CD4-positive, alpha-beta T cell treated with Interleukin-17A for 1 hour (primary cell): ENCODE results near the gene KDM4B.
"Not testable (repeated sequence)": the region's sequence is repeated elsewhere in the genome, so short reads cannot be mapped to it uniquely, and the experiment has no call there.

Experiments
- DNase-seq: peaks from one replicate; pipeline ENCODE4 v3.0.0-alpha.2; 2020

KDM4B gene

GRCh38 chr19:5186293-5187050, 217.6 kb downstream of the KDM4B start:
- DNase-seq = no peak

- DNase-seq = no peak
Observed at GRCh38 chr19:5188548-5189317, 219.8 kb downstream of the KDM4B start.

- DNase-seq = no peak
Observed at GRCh38 chr19:5189318-5189607, 220.3 kb downstream of the KDM4B start.

GRCh38 chr19:5191091-5191490, 222.2 kb downstream of the KDM4B start:
- no peak for DNase-seq

GRCh38 chr19:5192568-5192967, 223.7 kb downstream of the KDM4B start:
- DNase-seq = no peak

- DNase-seq = no peak
Observed at GRCh38 chr19:5193192-5193591, 224.3 kb downstream of the KDM4B start.

- no peak for DNase-seq
Observed at GRCh38 chr19:5194641-5195040, 225.7 kb downstream of the KDM4B start.

GRCh38 chr19:5195587-5195986, 226.7 kb downstream of the KDM4B start:
- not testable (repeated sequence) for DNase-seq

GRCh38 chr19:5196832-5197231, 227.9 kb downstream of the KDM4B start:
- DNase-seq = no peak

GRCh38 chr19:5200844-5201243, 231.9 kb downstream of the KDM4B start:
- no peak for DNase-seq

GRCh38 chr19:5202553-5202952, 233.6 kb downstream of the KDM4B start:
- no peak for DNase-seq
